SJCRH30 (cell line): ENCODE data around the gene JAKMIP2. TPM values are rescaled to one million over a fixed set of nuclear protein-coding genes. Genes with fewer than 3 reads are reported as not detected.
"Not testable (repeated sequence)": the region's sequence is repeated elsewhere in the genome, so short reads cannot be mapped to it uniquely, and the experiment has no call there.

Experiments used
- DNase-seq, 2 experiments: peaks; one replicate each; pipeline ENCODE4 v3.0.0-alpha.2; 2015 to 2020
- H3K27ac ChIP-seq: fragments of 250-450 bp; sonication (Bioruptor Pico); 2 replicates; pipeline ENCODE4 v1.5.1; 2020; ENCODE audit warnings: mild to moderate bottlenecking, moderate library complexity
- H3K27me3 ChIP-seq: fragments of 250-450 bp; sonication (Bioruptor Pico); 2 replicates; pipeline ENCODE4 v1.5.1; 2020; ENCODE audit warnings: mild to moderate bottlenecking, moderate library complexity
- H3K36me3 ChIP-seq: fragments of 250-450 bp; sonication (Bioruptor Pico); 2 replicates; pipeline ENCODE4 v1.5.1; 2020; ENCODE audit warnings: mild to moderate bottlenecking, moderate library complexity
- H3K4me1 ChIP-seq: fragments of 250-450 bp; sonication (Bioruptor Pico); 2 replicates; pipeline ENCODE4 v1.5.1; 2020; ENCODE audit warnings: mild to moderate bottlenecking, moderate library complexity
- H3K4me3 ChIP-seq: fragments of 250-450 bp; sonication (Bioruptor Pico); 2 replicates; pipeline ENCODE4 v1.5.1; 2020; ENCODE audit warnings: mild to moderate bottlenecking, moderate library complexity
- H3K9me3 ChIP-seq: fragments of 250-450 bp; sonication (Bioruptor Pico); replicated peaks from 2 replicates; pipeline ENCODE4 v1.5.1; 2020; ENCODE audit warnings: mild to moderate bottlenecking, moderate library complexity
- total RNA-seq: library from RNA; depleted of rRNA; stranded (reverse); fragments of >200 nt; shearing (Covaris generic); gene quantifications from 2 replicates; pipeline ENCODE4 v1.2.3, GENCODE V29; 2014

JAKMIP2 gene
- total RNA-seq, 1 experiment from 2014 or later = 88.6 TPM

GRCh38 chr5:147804334-147804733 is 21.8 kb upstream of the JAKMIP2 start:
- no peaks in the 10 kb centered on the region for H3K27me3 ChIP-seq
- no peaks in the 10 kb centered on the region for H3K36me3 ChIP-seq
- H3K4me3 ChIP-seq = no peak overlapping the region
- 0 out of 2 replicates have a peak, but pooled peaks cover 3% of the 10 kb centered on the region for H3K9me3 ChIP-seq
- peak in 1 of 2 experiments; percentile 20 for DNase-seq
- peaks cover 3% of the 10 kb centered on the region; the same call in 1 of the 2 replicates for H3K4me1 ChIP-seq
- H3K27ac ChIP-seq = no peak overlapping the region

GRCh38 chr5:147803926-147804325 is 21.4 kb upstream of the JAKMIP2 start:
- DNase-seq = no peak
- Histone ChIP-seq H3K4me1 (peaks cover 3% of the 10 kb centered on the region; the same call in 1 of the 2 replicates), H3K9me3 (0 out of 2 replicates have a peak, but pooled peaks cover 3% of the 10 kb centered on the region), H3K27me3 (no peaks in the 10 kb centered on the region), H3K36me3 (no peaks in the 10 kb centered on the region), H3K4me3 (no peak overlapping the region), H3K27ac (no peak overlapping the region)

- not testable (repeated sequence) for H3K36me3 ChIP-seq, H3K9me3 ChIP-seq, H3K27me3 ChIP-seq, DNase-seq, H3K27ac ChIP-seq, H3K4me3 ChIP-seq, H3K4me1 ChIP-seq
Measured at GRCh38 chr5:147803161-147803560, 20.6 kb upstream of the JAKMIP2 start.

GRCh38 chr5:147801461-147801860 is 18.9 kb upstream of the JAKMIP2 start:
- 0 out of 2 replicates have a peak, but pooled peaks cover 3% of the 10 kb centered on the region for H3K9me3 ChIP-seq
- DNase-seq = no peak
- H3K4me3 ChIP-seq = no peak overlapping the region
- H3K36me3 ChIP-seq = no peaks in the 10 kb centered on the region
- H3K27me3 ChIP-seq = no peaks in the 10 kb centered on the region
- peaks cover 3% of the 10 kb centered on the region; the same call in 1 of the 2 replicates for H3K4me1 ChIP-seq
- no peak overlapping the region for H3K27ac ChIP-seq

- H3K4me1 ChIP-seq = peaks cover 3% of the 10 kb centered on the region; the same call in 1 of the 2 replicates
- H3K9me3 ChIP-seq = 0 out of 2 replicates have a peak, but pooled peaks cover 3% of the 10 kb centered on the region
- H3K4me3 ChIP-seq = no peak overlapping the region
- no peak for DNase-seq
- H3K27ac ChIP-seq = no peak overlapping the region
- H3K27me3 ChIP-seq = no peaks in the 10 kb centered on the region
- H3K36me3 ChIP-seq = no peaks in the 10 kb centered on the region
Measured at GRCh38 chr5:147800491-147800890, 18.0 kb upstream of the JAKMIP2 start.

- Histone ChIP-seq H3K4me1 (peaks cover 9% of the 10 kb centered on the region), H3K36me3 (no peaks in the 10 kb centered on the region), H3K9me3 (peaks cover 7% of the 10 kb centered on the region; the same call in 1 of the 2 replicates), H3K27ac (no peak overlapping the region), H3K27me3 (no peaks in the 10 kb centered on the region), H3K4me3 (no peak overlapping the region)
- DNase-seq = no peak
Measured at GRCh38 chr5:147796556-147797308, 14.2 kb upstream of the JAKMIP2 start.

GRCh38 chr5:147791181-147791580 is 8.7 kb upstream of the JAKMIP2 start:
- H3K4me3 ChIP-seq = no peak overlapping the region
- no peaks in the 10 kb centered on the region for H3K27me3 ChIP-seq
- peak; percentile 81 to 87 for DNase-seq
- H3K36me3 ChIP-seq = no peaks in the 10 kb centered on the region
- H3K9me3 ChIP-seq = peaks cover 8% of the 10 kb centered on the region
- peak overlapping the region; percentile 59 for H3K27ac ChIP-seq
- H3K4me1 ChIP-seq = peaks cover 26% of the 10 kb centered on the region

GRCh38 chr5:147789820-147790219 is 7.3 kb upstream of the JAKMIP2 start:
- no peaks in the 10 kb centered on the region for H3K36me3 ChIP-seq
- DNase-seq = no peak
- peaks cover 8% of the 10 kb centered on the region for H3K9me3 ChIP-seq

GRCh38 chr5:147788023-147788422 is 5.5 kb upstream of the JAKMIP2 start:
- no peaks in the 10 kb centered on the region for H3K36me3 ChIP-seq
- H3K4me3 ChIP-seq = no peak overlapping the region
- H3K4me1 ChIP-seq = peaks cover 24% of the 10 kb centered on the region
- no peaks in the 10 kb centered on the region for H3K27me3 ChIP-seq
- no peak for DNase-seq
- no peak overlapping the region for H3K27ac ChIP-seq
- peaks cover 3% of the 10 kb centered on the region; the same call in 1 of the 2 replicates for H3K9me3 ChIP-seq

More at GRCh38 chr5:147789820-147790219, 7.3 kb upstream of the JAKMIP2 start:
- no peak overlapping the region for H3K4me3 ChIP-seq
- peaks cover 26% of the 10 kb centered on the region for H3K4me1 ChIP-seq
- H3K27ac ChIP-seq = no peak overlapping the region
- no peaks in the 10 kb centered on the region for H3K27me3 ChIP-seq

- no peaks in the 10 kb centered on the region for H3K27me3 ChIP-seq
- peaks cover 3% of the 10 kb centered on the region; the same call in 1 of the 2 replicates for H3K9me3 ChIP-seq
- H3K27ac ChIP-seq = no peak overlapping the region
- no peaks in the 10 kb centered on the region for H3K36me3 ChIP-seq
- DNase-seq = no peak
- H3K4me3 ChIP-seq = no peak overlapping the region
- peaks cover 15% of the 10 kb centered on the region for H3K4me1 ChIP-seq
Measured at GRCh38 chr5:147786142-147786541, 3.6 kb upstream of the JAKMIP2 start.

- Histone ChIP-seq H3K27ac (no peak overlapping the region), H3K4me1 (peaks cover 5% of the 10 kb centered on the region; the same call in 1 of the 2 replicates), H3K36me3 (no peaks in the 10 kb centered on the region), H3K9me3 (no peaks in the 10 kb centered on the region), H3K4me3 (no peak overlapping the region), H3K27me3 (no peaks in the 10 kb centered on the region)
- DNase-seq = no peak
Measured at GRCh38 chr5:147784146-147784987, 1.8 kb upstream of the JAKMIP2 start.

GRCh38 chr5:147780924-147781573 is 1.5 kb downstream of the JAKMIP2 start:
- Histone ChIP-seq H3K36me3 (peaks cover 17% of the 10 kb centered on the region), H3K9me3 (0 out of 2 replicates have a peak, but pooled peaks cover 3% of the 10 kb centered on the region), H3K4me1 (peaks cover 13% of the 10 kb centered on the region), H3K4me3 (peak overlapping the region; percentile 77), H3K27me3 (no peaks in the 10 kb centered on the region), H3K27ac (peak overlapping the region; percentile 87)
- DNase-seq = peak; percentile 18 to 55

GRCh38 chr5:147779694-147780093 is 2.8 kb downstream of the JAKMIP2 start:
- Histone ChIP-seq H3K9me3 (0 out of 2 replicates have a peak, but pooled peaks cover 3% of the 10 kb centered on the region), H3K4me3 (peak overlapping the region; percentile 77), H3K27ac (peak overlapping the region; percentile 87), H3K27me3 (no peaks in the 10 kb centered on the region), H3K36me3 (peaks cover 27% of the 10 kb centered on the region), H3K4me1 (peaks cover 13% of the 10 kb centered on the region)
- DNase-seq = no peak

GRCh38 chr5:147776989-147777388 is 5.5 kb downstream of the JAKMIP2 start:
- H3K36me3 ChIP-seq = peaks cover 30% of the 10 kb centered on the region
- 0 out of 2 replicates have a peak, but pooled peaks cover 3% of the 10 kb centered on the region for H3K9me3 ChIP-seq
- no peak for DNase-seq
- H3K4me1 ChIP-seq = peaks cover 11% of the 10 kb centered on the region
- H3K4me3 ChIP-seq = no peak overlapping the region
- no peaks in the 10 kb centered on the region for H3K27me3 ChIP-seq
- no peak overlapping the region for H3K27ac ChIP-seq
